HG03558 (cell line): ENCODE measurements around the gene MPL.

Source experiments
- ATAC-seq: cut with Tn5 transposase; IDR thresholded peaks from one replicate; pipeline ENCODE4 v1.9.1; 2021; ENCODE audit warnings: moderate number of reproducible peaks; ENCODE audit not compliant: unreplicated experiment; ENCODE audit errors: extremely low read depth

Gene MPL

DNA sequence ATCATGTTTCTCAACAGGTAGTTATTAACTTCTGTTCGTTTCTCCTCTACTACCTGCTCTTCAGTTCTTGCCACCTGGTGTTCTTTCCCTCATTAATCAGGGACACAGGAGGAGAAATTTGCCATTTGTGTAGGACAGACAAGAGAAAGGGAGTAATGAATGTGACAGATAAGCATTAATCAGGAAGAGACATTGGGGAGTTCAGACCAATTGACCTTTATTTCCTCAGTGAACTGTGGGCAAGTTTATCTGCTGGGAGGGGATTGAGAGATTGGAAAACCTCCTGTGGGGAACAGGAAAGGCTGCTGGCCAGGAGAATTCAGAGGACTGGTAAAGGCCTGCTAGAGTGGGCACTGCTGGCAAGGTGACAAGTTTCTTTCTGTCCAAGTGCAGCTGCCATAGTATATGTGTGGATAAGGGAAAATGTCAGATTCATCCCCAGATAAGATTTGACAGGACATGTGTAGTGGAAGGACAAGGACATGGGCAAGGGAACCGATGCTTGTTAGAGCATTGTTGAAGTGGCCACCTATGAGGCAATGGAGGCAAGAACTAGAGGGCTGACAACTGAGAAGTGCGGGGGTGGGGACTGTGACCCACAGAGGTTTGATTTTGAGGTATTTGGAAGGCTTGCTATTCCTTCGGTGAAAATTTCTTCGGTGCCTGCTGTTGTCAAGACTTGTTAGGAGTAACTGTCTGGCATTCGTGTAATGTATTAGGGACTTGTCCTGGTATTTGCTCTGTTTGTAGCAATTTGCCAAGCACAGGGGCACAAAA is 64.7 kb downstream of the MPL start:
- no peak for ATAC-seq
